HL-60/S4 (cell line): Measurements from ENCODE around the gene PLXNA3.

Experiments
- in situ Hi-C: fragments of 300-500 bp; cut with MboI; formaldehyde crosslinking; loops from 2 replicates; pipeline ENCODE4 v1.14.3; 2022; ENCODE audit warnings: low sequenced_read_pairs

Gene PLXNA3

DNA sequence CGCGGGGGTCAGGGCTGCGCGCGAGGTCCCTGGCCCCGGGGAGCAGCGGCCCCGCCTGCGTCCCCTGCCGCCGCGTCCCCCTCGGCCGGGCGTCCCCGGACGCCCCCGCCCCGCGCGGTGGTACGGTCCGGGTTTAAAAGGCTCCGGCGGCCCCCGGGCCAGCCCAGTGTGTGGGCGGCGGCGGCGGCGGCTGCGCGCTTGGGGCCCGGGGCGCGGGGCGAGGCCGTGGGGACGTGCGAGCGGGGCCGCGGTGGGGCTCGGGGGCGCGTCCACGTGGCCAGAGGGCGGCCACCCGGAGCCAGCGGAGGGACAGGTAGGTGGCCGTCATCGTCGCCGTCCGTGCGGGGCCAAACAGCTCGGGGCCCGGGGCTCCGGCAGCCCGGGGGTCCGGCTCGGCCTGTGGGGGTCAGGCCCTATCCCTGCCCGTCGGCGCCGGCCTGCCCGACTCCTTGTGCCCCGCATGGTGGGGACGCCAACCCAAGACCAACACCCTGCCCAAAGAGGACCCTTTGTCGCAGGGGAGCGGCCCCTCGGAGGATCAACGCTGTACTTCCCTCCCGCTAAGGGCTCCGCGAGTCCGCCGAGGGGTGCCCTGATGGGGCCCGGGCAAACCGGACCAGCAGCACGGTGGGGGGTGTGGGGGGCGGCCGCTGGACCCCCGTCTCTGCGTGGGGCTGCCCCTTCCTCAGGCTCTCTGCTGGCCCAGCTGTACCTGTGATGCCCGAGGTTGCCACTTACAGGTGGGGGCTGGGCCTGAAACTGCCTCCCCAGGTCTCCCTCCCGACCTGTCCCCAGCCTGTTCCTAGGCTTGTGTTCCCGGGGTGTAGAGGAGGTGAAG lies at the start of gene PLXNA3:
Gene PLXNA3 (plus strand): TSS at position 166 of the 838 bp plus-strand sequence. CDS start 1,903 bp downstream, outside the sequence.
- in situ Hi-C loops, result no loop called here

- in situ Hi-C loops, result no loop called here
Measured at GRCh38 chrX:154408659-154409221, 49.3 kb upstream of the PLXNA3 start.

- in situ Hi-C loops, result no loop called here
Measured at GRCh38 chrX:154409222-154409871, 48.7 kb upstream of the PLXNA3 start, which contains the start of gene DNASE1L1. DNASE1L1 (minus strand) TSS chrX:154409254; CDS start chrX:154405568, 3,686 bp downstream.

GRCh38 chrX:154411981-154412340 lies 46.1 kb upstream of the PLXNA3 start:
- in situ Hi-C loops, result no loop called here

DNA sequence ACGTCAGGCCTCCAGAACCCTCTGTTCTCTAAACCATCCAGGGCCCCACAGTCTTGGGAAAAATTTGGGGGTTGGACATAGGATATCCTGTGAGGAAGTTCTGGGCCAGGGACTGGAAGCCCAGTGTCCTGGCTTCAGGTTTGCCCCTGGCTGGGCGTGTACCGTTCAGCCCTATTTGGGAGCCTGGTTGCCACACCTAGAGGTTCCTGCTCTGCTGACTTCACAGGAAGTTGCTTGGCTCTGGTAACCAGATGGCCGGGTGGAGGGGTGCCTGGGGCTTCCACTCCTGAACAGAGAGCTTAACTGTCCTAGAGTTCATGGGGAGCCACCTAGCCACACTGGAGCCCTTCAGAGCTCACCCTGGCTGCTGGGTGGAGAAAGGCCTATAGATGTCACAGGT lies 45.6 kb upstream of the PLXNA3 start:
- in situ Hi-C loops, result no loop called here

DNA sequence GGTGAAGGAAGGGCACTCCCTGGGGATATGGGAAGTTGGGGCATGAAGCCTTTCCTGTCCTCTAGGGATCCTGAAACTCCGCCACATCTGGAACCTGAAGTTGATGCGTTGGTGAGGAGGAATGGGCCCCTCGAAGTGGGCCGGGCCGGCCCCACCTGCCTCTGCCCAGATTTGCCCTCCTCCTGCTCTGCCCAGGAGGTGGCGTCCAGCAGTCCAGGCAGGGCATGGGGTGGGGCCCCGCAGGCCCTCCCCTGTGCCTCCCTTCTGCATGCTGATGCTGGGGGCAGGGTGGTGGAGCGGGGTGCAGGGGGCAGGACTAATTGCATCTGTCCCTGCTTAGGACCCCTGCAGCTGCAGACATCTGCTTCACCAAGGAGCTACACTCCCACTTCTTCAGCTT lies 44.9 kb upstream of the PLXNA3 start:
- in situ Hi-C loops, result no loop called here

GRCh38 chrX:154417157-154417556 lies 40.9 kb upstream of the PLXNA3 start:
- in situ Hi-C loops, result no loop called here

DNA sequence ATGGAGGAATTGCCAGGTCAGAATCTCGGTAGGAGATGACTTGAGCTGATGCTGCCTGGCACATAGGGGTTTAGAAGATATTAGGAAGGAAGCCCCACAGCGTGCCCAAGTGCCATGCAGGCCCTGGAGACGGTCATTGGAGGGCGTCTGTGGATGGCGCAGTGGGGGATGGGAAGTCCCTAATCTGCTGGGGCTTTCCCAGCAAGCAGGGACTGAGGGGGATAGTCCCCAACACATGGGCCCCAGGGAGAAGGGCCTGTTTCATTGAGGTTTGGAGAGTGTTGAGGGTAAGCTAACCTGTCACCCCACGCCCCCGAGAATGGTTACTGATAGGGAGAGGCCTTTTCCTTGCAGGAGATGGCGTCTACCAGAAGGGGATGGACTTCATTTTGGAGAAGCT lies 38.9 kb upstream of the PLXNA3 start:
- in situ Hi-C loops, result no loop called here

GRCh38 chrX:154419688-154420401 lies 38.2 kb upstream of the PLXNA3 start:
- in situ Hi-C loops, result no loop called here

DNA sequence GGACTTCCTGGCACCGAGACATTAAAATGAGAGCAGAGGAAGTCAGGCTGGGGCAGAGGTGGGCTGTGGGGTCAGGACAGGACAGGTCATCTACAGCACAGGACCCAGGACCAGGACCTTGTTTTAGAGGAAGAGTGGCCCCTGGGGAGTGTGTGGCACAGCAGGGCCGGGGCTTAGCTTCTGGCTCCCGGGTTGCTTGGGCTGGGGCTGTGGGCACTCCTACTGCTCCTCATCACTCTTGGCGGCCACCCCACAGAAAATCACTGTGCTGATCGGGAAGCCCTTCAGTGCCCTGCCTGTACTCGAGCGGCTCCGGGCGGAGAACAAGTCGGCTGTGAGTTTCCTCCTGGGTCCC lies 37.7 kb upstream of the PLXNA3 start:
- in situ Hi-C loops, result no loop called here

- in situ Hi-C loops, result no loop called here
Measured at GRCh38 chrX:154426916-154427770, 30.9 kb upstream of the PLXNA3 start.

DNA sequence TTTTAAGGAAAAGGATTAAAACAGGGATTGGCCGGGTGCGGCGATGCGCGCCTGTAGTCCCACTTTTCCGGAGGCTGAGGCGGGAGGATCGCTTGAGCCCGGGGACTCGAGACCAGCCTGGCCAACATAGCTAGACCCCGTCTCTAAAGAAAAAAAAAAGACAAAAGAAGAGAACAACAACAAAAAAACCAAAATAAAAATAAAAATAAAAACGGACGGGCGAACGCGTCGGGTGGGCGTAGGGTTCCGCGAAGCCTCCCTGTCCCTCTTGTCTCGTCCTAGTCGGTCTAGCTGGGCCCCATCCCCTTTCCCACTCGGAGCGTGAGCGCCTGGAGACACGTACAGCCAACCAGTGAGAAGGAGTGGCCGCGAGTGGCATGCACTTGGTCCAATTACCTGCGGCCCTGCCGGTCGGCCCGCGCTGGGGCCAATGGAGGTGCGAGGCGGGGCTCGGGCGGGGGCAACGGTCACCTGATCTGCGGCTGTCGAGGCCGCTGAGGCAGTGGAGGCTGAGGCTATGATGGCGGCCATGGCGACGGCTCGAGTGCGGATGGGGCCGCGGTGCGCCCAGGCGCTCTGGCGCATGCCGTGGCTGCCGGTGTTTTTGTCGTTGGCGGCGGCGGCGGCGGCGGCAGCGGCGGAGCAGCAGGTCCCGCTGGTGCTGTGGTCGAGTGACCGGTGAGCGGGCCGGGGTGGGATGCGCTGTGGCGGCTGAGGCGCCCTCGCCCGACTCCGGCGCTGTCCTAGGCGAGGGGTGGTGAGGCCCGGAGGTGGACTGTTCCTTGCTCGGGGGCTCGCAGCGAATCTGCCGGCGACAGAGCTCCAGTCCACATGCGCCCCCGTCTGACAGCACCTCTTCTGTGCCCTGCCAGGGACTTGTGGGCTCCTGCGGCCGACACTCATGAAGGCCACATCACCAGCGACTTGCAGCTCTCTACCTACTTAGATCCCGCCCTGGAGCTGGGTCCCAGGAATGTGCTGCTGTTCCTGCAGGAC lies 29.6 kb upstream of the PLXNA3 start, which contains the start of gene ATP6AP1:
Gene ATP6AP1 (plus strand): TSS at position 502 of the 996 bp plus-strand sequence. CDS start 16 bp downstream, at position 518.
- in situ Hi-C loops, result no loop called here

GRCh38 chrX:154429711-154430110 lies 28.4 kb upstream of the PLXNA3 start:
- in situ Hi-C loops, result no loop called here

- in situ Hi-C loops, result no loop called here
Measured at GRCh38 chrX:154430479-154430878, 27.6 kb upstream of the PLXNA3 start.

DNA sequence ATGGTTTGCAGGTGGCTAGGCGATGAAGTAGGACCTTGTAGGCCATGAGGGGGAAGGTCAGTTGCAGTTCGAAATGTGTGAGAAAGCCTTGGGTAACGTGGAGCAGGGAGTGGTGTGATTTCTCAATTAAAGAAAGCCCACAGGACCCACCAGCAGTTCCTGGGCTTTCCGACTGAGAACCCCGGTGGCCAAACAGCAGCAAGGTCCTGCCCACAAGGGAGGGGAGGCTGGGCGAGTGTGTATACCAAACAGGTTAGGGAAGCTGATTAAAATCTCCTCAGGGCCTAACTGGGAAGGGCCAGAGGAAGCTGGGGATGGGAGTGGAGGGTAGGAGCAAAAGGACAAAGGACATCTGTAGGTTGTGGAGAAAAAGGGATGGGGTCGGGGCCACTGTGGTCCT lies 27.2 kb upstream of the PLXNA3 start:
- in situ Hi-C loops, result no loop called here

GRCh38 chrX:154431341-154431740 lies 26.7 kb upstream of the PLXNA3 start:
- in situ Hi-C loops, result no loop called here

- in situ Hi-C loops, result no loop called here
Measured at GRCh38 chrX:154432210-154432609, 25.9 kb upstream of the PLXNA3 start.

DNA sequence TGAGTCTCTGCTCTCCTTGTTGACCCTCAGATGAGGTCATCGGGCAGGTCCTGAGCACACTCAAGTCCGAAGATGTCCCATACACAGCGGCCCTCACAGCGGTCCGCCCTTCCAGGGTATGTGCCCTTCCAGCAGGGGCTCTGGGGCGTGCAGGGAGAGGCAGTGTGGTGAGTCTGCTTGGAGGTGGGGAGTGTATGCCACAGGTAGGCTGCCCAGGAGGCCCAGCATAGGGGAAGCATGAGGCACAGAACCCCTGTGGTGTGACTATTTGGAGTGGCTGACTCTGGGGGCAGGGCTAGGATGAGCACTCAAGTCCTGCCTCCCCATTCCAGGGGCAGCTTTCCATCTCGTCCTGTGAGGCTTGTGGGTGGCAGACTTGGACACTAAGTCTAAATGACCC lies 24.5 kb upstream of the PLXNA3 start:
- in situ Hi-C loops, result no loop called here
